HCT116 (cell line): ENCODE results near the gene HES5. TPM values are rescaled to one million over a fixed set of nuclear protein-coding genes. Genes with fewer than 3 reads are reported as not detected.
"Not testable (repeated sequence)": the region's sequence is repeated elsewhere in the genome, so short reads cannot be mapped to it uniquely, and the experiment has no call there.

Experiments used
- ATAC-seq: fragments of 200-7000 bp; cut with Tn5 transposase; 2 replicates; pipeline ENCODE4 v1.9.1; 2020; ENCODE audit warnings: mild to moderate bottlenecking, moderate library complexity
- BruUV-seq: library from RNA; stranded (reverse); fragments of 400-500 nt; replicated peaks from 2 replicates; lab custom pipeline; 2021; lab: Mats Ljungman, UMichigan
- CTCF ChIA-PET: fragments of 300-600 bp; sonication (Branson Sonifier 250); formaldehyde crosslinking; loops from one replicate; lab custom pipeline; 2021; ENCODE audit warnings: antibody characterized with exemption; lab: Charles Lee
- POLR2A ChIA-PET: fragments of 300-600, 350-600 bp; sonication (Branson Sonifier 250); formaldehyde crosslinking; loops from one replicate; lab custom pipeline; 2021; ENCODE audit warnings: antibody characterized with exemption; lab: Charles Lee
- RAD21 ChIA-PET, 2 experiments: fragments of 300-600 bp; sonication (Branson Sonifier 250); formaldehyde crosslinking; loops; one replicate each; lab custom pipeline; 2023; ENCODE audit warnings: low total read pairs in 2 of 2; ENCODE audit not compliant: uncharacterized antibody in 2 of 2, unreplicated experiment in 2 of 2, low non-redundant PET in 1 of 2; lab: Charles Lee
- DNase-seq: peaks from one replicate; pipeline ENCODE4 v3.0.0-alpha.2; 2010; ENCODE audit warnings: low read depth, low spot score
- H2AFZ ChIP-seq: fragments of 200-600 bp; shearing (Covaris generic), sonication (generic); 2 replicates; pipeline ENCODE4 v1.6.1; 2017; ENCODE audit warnings: low read depth, mixed run types, mixed read lengths, antibody characterized with exemption, low read length; ENCODE audit not compliant: poor library complexity, severe bottlenecking
- H3K27ac ChIP-seq: 2 replicates; pipeline ENCODE4 v1.5.1; 2012; ENCODE audit warnings: low read depth, low read length
- H3K27me3 ChIP-seq: fragments of 200-600 bp; sonication (generic); 2 replicates; pipeline ENCODE4 v1.6.1; 2016; ENCODE audit warnings: mixed run types, low read length, mixed read lengths; ENCODE audit not compliant: insufficient read depth
- H3K36me3 ChIP-seq, 2 experiments: fragments of 200-500 bp in 1 of 2; fragments of 200-600 bp in 1 of 2; sonication (Bioruptor generic) in 1 of 2; sonication (generic) in 1 of 2; 2 replicates each; pipeline versions ENCODE4 v1.5.1 to v1.6.1; 2014 to 2016; ENCODE audit warnings: low read length in 2 of 2, inconsistent platforms in 1 of 2, mixed read lengths in 1 of 2, mixed run types in 1 of 2; ENCODE audit not compliant: insufficient read depth in 2 of 2, control insufficient read depth in 1 of 2
- H3K4me1 ChIP-seq, 2 experiments: fragments of 200-600 bp in 1 of 2; sonication (generic) in 1 of 2; 2 replicates each; pipeline versions ENCODE4 v1.5.1 to v1.6.1; 2012 to 2017; ENCODE audit warnings: low read length in 2 of 2, inconsistent platforms in 1 of 2, mild to moderate bottlenecking in 1 of 2, mixed read lengths in 1 of 2, mixed run types in 1 of 2, moderate library complexity in 1 of 2; ENCODE audit not compliant: insufficient read depth in 2 of 2, control insufficient read depth in 1 of 2
- H3K4me2 ChIP-seq: fragments of 200-600 bp; sonication (generic); 2 replicates; pipeline ENCODE4 v1.6.1; 2017; ENCODE audit warnings: mixed run types, low read length, mixed read lengths
- H3K4me3 ChIP-seq, 2 experiments: fragments of 200-600 bp in 1 of 2; sonication (generic) in 1 of 2; replicated peaks in 1 of 2; 2 replicates each; pipeline ENCODE4 v1.5.1; 2011 to 2016; ENCODE audit warnings: low read length in 2 of 2, control low read depth in 1 of 2, low read depth in 1 of 2, mild to moderate bottlenecking in 1 of 2, mixed read lengths in 1 of 2, mixed run types in 1 of 2
- H3K79me2 ChIP-seq: fragments of 200-600 bp; sonication (generic); 2 replicates; pipeline ENCODE4 v1.6.1; 2017; ENCODE audit warnings: mild to moderate bottlenecking, mixed run types, low read length, moderate library complexity, mixed read lengths; ENCODE audit not compliant: insufficient read depth
- H3K9ac ChIP-seq: fragments of 200-600 bp; sonication (generic); 2 replicates; pipeline ENCODE4 v1.6.1; 2016; ENCODE audit warnings: low read length, mixed read lengths
- H3K9me2 ChIP-seq: fragments of 200-600 bp; sonication (generic), shearing (Covaris generic); 2 replicates; pipeline ENCODE4 v1.6.1; 2017; ENCODE audit warnings: mixed run types, mild to moderate bottlenecking, moderate library complexity; ENCODE audit not compliant: insufficient read depth
- H3K9me3 ChIP-seq, 2 experiments: fragments of 200-500 bp in 1 of 2; fragments of 200-600 bp in 1 of 2; sonication (Bioruptor generic) in 1 of 2; sonication (generic) in 1 of 2; 2 replicates each; pipeline ENCODE4 v1.6.1; 2014 to 2017; ENCODE audit warnings: low read length in 2 of 2, mixed read lengths in 2 of 2, inconsistent platforms in 1 of 2, low read depth in 1 of 2, mild to moderate bottlenecking in 1 of 2, mixed run types in 1 of 2, moderate library complexity in 1 of 2; ENCODE audit not compliant: control insufficient read depth in 1 of 2, insufficient read depth in 1 of 2
- H4K20me1 ChIP-seq: fragments of 200-600 bp; sonication (generic), shearing (Covaris generic); 2 replicates; pipeline ENCODE4 v1.6.1; 2017; ENCODE audit warnings: mixed run types, mild to moderate bottlenecking, moderate library complexity; ENCODE audit not compliant: insufficient read depth
- CTCF ChIP-seq, 3 experiments: fragments of 200-600 bp in 1 of 3; sonication (generic) in 1 of 3; IDR thresholded peaks in 2 of 3; conservative IDR thresholded peaks in 1 of 3; 2 replicates each; pipeline ENCODE4 v1.5.1; 2012 to 2017; ENCODE audit warnings: low read depth in 2 of 3, low read length in 2 of 3, antibody characterized with exemption in 1 of 3, borderline replicate concordance in 1 of 3, control low read depth in 1 of 3, mild to moderate bottlenecking in 1 of 3, mixed read lengths in 1 of 3, mixed run types in 1 of 3, moderate library complexity in 1 of 3; ENCODE audit not compliant: insufficient read depth in 1 of 3
- REST ChIP-seq: IDR thresholded peaks from 2 replicates; pipeline ENCODE4 v1.6.1; 2012; ENCODE audit warnings: low read depth
- TCF7L2 ChIP-seq: IDR thresholded peaks from 2 replicates; pipeline ENCODE4 v1.7.0; 2011; ENCODE audit warnings: borderline replicate concordance, inconsistent platforms; ENCODE audit not compliant: insufficient read depth, insufficient read length; ENCODE audit errors: extremely low read depth
- intact Hi-C: fragments of 100-400 bp; cut with micrococcal nuclease; formaldehyde crosslinking; loops from 2 replicates; pipeline ENCODE4 v1.10.0; 2022
- total RNA-seq: library from RNA; stranded (reverse); gene quantifications from one replicate; pipeline ENCODE4 v1.2.1, GENCODE V29; 2021; ENCODE audit not compliant: unreplicated experiment

Gene HES5
- total RNA-seq, 1 experiment from 2014 or later = not detected

GRCh38 chr1:2569060-2569459 lies 39.0 kb upstream of the HES5 start:
- no peak overlapping the region for H3K4me3 ChIP-seq
- H3K27me3 ChIP-seq = no peaks in the 10 kb centered on the region
- DNase-seq (no peak), ATAC-seq (no peak)
- no peak overlapping the region for H2AFZ ChIP-seq
- no peak overlapping the region for H3K4me2 ChIP-seq
- BruUV-seq = no TSS peak
- H3K4me1 ChIP-seq = no peaks in the 10 kb centered on the region
- H4K20me1 ChIP-seq = no peaks in the 10 kb centered on the region
- CTCF ChIA-PET = no interaction called here
- H3K9me2 ChIP-seq = no peaks in the 10 kb centered on the region
- POLR2A ChIA-PET = no interaction called here
- no peaks in the 10 kb centered on the region; a peak in 1 of 4 replicates for H3K9me3 ChIP-seq
- TF ChIP-seq TCF7L2 (no peak), CTCF (IDR thresholded peaks at IDR 0.05 in 2 of 3, conservative IDR thresholded peaks at IDR 0.05 in 1 of 3; ENCODE audit: borderline replicate concordance in 1 of 3, insufficient read depth in 1 of 3, low read depth in 2 of 3, low read length in 2 of 3) (no peak), REST (no peak)
- H3K27ac ChIP-seq = no peak overlapping the region
- RAD21 ChIA-PET = no interaction called here
- H3K9ac ChIP-seq = no peak overlapping the region
- intact Hi-C loops = no loop called here
- H3K79me2 ChIP-seq = no peaks in the 10 kb centered on the region
- H3K36me3 ChIP-seq = no peaks in the 10 kb centered on the region

GRCh38 chr1:2568187-2568816 lies 38.2 kb upstream of the HES5 start:
- H3K9me3 ChIP-seq, H3K4me2 ChIP-seq, H3K27me3 ChIP-seq, H3K36me3 ChIP-seq, H2AFZ ChIP-seq, RAD21 ChIA-PET, H3K4me3 ChIP-seq, H3K4me1 ChIP-seq, H3K79me2 ChIP-seq, POLR2A ChIA-PET, H3K9ac ChIP-seq, BruUV-seq, H3K9me2 ChIP-seq, H3K27ac ChIP-seq, CTCF ChIA-PET, H4K20me1 ChIP-seq, ATAC-seq, intact Hi-C loops, DNase-seq: not testable (repeated sequence)
